Measurements from ENCODE around the gene WNT10A. TPM values are rescaled to one million over a fixed set of nuclear protein-coding genes. Genes with fewer than 3 reads are reported as not detected.
A peak's percentile ranks its signal among the peaks of the same experiment; 100 is the strongest.

The WNT10A gene
- total and polyA plus RNA-seq, 2 experiments from 2014 or later, result 1.9 TPM

- H4K20me1 ChIP-seq (ENCODE audit: insufficient read depth, poor library complexity, severe bottlenecking), result no peaks in the 10 kb centered on the region
- peaks cover 75% of the 10 kb centered on the region for H3K27me3 ChIP-seq
- H3K27ac ChIP-seq, result peak overlapping the region; percentile 71
- no peak for DNase-seq (ENCODE audit: low spot score)
- peaks cover 51% of the 10 kb centered on the region for H3K4me1 ChIP-seq (ENCODE audit: insufficient read depth)
- no peaks in the 10 kb centered on the region for H3K79me2 ChIP-seq
- 32% methylated on average over 8 of the region's 8 CpGs for WGBS (ENCODE audit: low lambda C conversion rate, missing lambda C conversion rate)
- no peak overlapping the region for H3K4me3 ChIP-seq
- no peak overlapping the region for H2AFZ ChIP-seq
- no peaks in the 10 kb centered on the region for H3K9me3 ChIP-seq (ENCODE audit: low read depth)
- no peak for TF ChIP-seq CTCF (IDR thresholded peaks at IDR 0.05; ENCODE audit: poor library complexity)
- no peaks in the 10 kb centered on the region for H3K36me3 ChIP-seq (replicated peaks; ENCODE audit: insufficient read depth, low read depth)
- H3K4me2 ChIP-seq, result peak overlapping the region; percentile 61
- no peaks in the 10 kb centered on the region for H3K9me2 ChIP-seq (replicated peaks; ENCODE audit: insufficient read depth)
These were observed 15.3 kb downstream of the WNT10A start for GRCh38 chr2:218895759-218896500.

DNA sequence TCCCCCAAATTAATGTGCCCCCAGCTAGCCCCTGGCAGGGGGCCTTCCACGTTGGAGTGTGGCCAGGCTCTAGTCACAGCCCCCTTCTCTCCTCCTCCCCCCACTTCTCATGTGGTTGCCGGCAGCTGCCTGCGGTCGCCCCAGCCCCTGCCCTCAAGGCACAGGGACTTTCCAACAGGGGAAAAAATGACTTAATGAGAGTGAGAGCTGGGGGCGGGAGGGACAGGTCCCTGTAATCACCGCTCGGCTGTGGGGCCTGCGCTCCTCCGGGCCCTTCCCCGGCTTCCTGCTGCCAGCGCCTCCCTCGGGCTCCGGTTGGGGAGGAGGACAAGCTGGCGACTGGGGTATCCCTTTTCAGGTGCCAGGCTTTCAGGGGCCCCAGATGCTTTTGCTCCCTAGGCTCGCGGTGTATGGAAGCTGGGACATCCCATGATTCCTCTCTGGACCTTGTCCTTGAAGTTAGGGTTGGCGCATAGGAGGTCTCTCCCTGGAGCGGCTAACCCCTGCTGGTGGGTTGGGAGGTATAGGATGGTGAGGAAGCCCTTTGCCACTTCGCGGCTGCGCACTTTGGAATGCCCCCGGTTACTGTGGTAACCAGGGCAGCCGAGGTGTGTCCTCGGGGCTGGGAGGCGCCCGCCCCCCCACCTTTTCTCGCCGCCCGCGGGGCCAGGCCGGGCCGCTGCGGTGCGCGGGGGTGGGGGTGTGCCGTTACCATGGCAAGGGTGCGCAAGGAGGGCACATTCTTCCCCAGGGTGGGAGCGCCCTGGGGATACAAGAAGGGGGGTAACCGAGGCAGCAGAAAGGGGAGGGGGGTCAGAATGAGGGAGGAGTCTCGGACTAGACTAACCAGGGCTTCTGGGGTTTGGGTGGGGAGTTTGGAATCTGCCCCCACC, 16.1 kb downstream of the WNT10A start:
- peaks cover 83% of the 10 kb centered on the region for H3K27me3 ChIP-seq
- H2AFZ ChIP-seq, result no peak overlapping the region

GRCh38 chr2:218897394-218898108, 16.9 kb downstream of the WNT10A start:
- peak overlapping the region; percentile 61 for H3K4me2 ChIP-seq
- H3K79me2 ChIP-seq, result no peaks in the 10 kb centered on the region
- 24% methylated on average over 22 of the region's 34 CpGs for WGBS (ENCODE audit: low lambda C conversion rate, missing lambda C conversion rate)
- no peaks in the 10 kb centered on the region for H3K36me3 ChIP-seq (replicated peaks; ENCODE audit: insufficient read depth, low read depth)
- H3K4me1 ChIP-seq (ENCODE audit: insufficient read depth), result peaks cover 51% of the 10 kb centered on the region
- peaks cover 91% of the 10 kb centered on the region for H3K27me3 ChIP-seq
- H3K9me3 ChIP-seq (ENCODE audit: low read depth), result no peaks in the 10 kb centered on the region
- DNase-seq (ENCODE audit: low spot score), result no peak
- H3K9me2 ChIP-seq (replicated peaks; ENCODE audit: insufficient read depth), result no peaks in the 10 kb centered on the region
- TF ChIP-seq EZH2phosphoT487 (IDR thresholded peaks at IDR 0.05; ENCODE audit: low read depth, severe bottlenecking, unreplicated experiment) (no peak), EZH2 (IDR thresholded peaks at IDR 0.05; ENCODE audit: borderline replicate concordance) (peak; percentile 10)
- H2AFZ ChIP-seq, result no peak overlapping the region
- no peak overlapping the region for H3K4me3 ChIP-seq
- no peaks in the 10 kb centered on the region for H4K20me1 ChIP-seq (ENCODE audit: insufficient read depth, poor library complexity, severe bottlenecking)
- H3K27ac ChIP-seq, result peak overlapping the region; percentile 57

More for the DNA sequence above, 16.1 kb downstream of the WNT10A start:
- DNase-seq (ENCODE audit: low spot score), result peak; percentile 74
- Histone ChIP-seq H3K36me3 (replicated peaks; ENCODE audit: insufficient read depth, low read depth) (no peaks in the 10 kb centered on the region), H4K20me1 (ENCODE audit: insufficient read depth, poor library complexity, severe bottlenecking) (no peaks in the 10 kb centered on the region), H3K27ac (peak overlapping the region; percentile 71), H3K9me3 (ENCODE audit: low read depth) (no peaks in the 10 kb centered on the region), H3K9me2 (replicated peaks; ENCODE audit: insufficient read depth) (no peaks in the 10 kb centered on the region), H3K4me2 (peak overlapping the region; percentile 61), H3K79me2 (no peaks in the 10 kb centered on the region), H3K4me1 (ENCODE audit: insufficient read depth) (peaks cover 51% of the 10 kb centered on the region), H3K4me3 (no peak overlapping the region)
- 3% methylated on average over 23 of the region's 40 CpGs for WGBS (ENCODE audit: low lambda C conversion rate, missing lambda C conversion rate)
- TF ChIP-seq CTCF (IDR thresholded peaks at IDR 0.05; ENCODE audit: poor library complexity) (no peak), EZH2 (IDR thresholded peaks at IDR 0.05; ENCODE audit: borderline replicate concordance) (no peak), EZH2phosphoT487 (IDR thresholded peaks at IDR 0.05; ENCODE audit: low read depth, severe bottlenecking, unreplicated experiment) (no peak)

Data from hepatocyte (in vitro differentiated cells).